Testis (tissue), 2 donors: ENCODE results near the gene KIF5C.

Experiments used
- CTCF ChIP-seq, 3 experiments: fragments of 450-650 bp in 2 of 3; fragments of 200-600 bp in 1 of 3; sonication (generic) in 1 of 3; IDR thresholded peaks; one replicate each; pipeline ENCODE4 v1.5.1; 2016 to 2019; ENCODE audit warnings: antibody characterized with exemption in 3 of 3, mild to moderate bottlenecking in 2 of 3, moderate library complexity in 1 of 3
- POLR2A ChIP-seq: fragments of 450-650 bp; IDR thresholded peaks from one replicate; pipeline ENCODE4 v1.6.1; 2017; ENCODE audit warnings: antibody characterized with exemption, mild to moderate bottlenecking, moderate library complexity

GRCh38 chr2:149028891-149029290, 153.9 kb downstream of the KIF5C start:
- TF ChIP-seq CTCF (IDR thresholded peaks at IDR 0.05) (no peak), POLR2A (no peak)
